H1 (cell line): ENCODE data around the gene C15orf39. TPM values are rescaled to one million over a fixed set of nuclear protein-coding genes. Genes with fewer than 3 reads are reported as not detected.

Source experiments
- CTCF ChIA-PET: fragments of 300-600 bp; sonication (Branson Sonifier 250); formaldehyde crosslinking; loops from one replicate; lab custom pipeline; 2021; ENCODE audit not compliant: partially characterized antibody; lab: Charles Lee
- POLR2A ChIA-PET: fragments of 300-600 bp; sonication (Branson Sonifier 250); formaldehyde crosslinking; loops from one replicate; lab custom pipeline; 2021; ENCODE audit warnings: inconsistent platforms; ENCODE audit not compliant: partially characterized antibody; lab: Charles Lee
- DNase-seq, 2 experiments: peaks; one replicate each; pipeline versions ENCODE4 v3.0.0 to v3.0.0-alpha.2; 2010 to 2022; ENCODE audit warnings: low spot score in 2 of 2, low read depth in 1 of 2, mixed read lengths in 1 of 2
- FAIRE-seq: peaks from 2 replicates; lab custom pipeline; 2011; peaks lifted over from hg19 to GRCh38; lab: Jason Lieb, UNC
- H2AFZ ChIP-seq: 2 replicates; pipeline ENCODE4 v1.8.1; 2012; ENCODE audit warnings: low read length, inconsistent platforms
- H2AK5ac ChIP-seq: 2 replicates; pipeline ENCODE4 v1.6.1; 2013; ENCODE audit warnings: low read depth, low read length
- H2BK120ac ChIP-seq: replicated peaks from 2 replicates; pipeline ENCODE3; 2013; ENCODE audit warnings: low read depth, low read length, inconsistent platforms
- H2BK12ac ChIP-seq: 2 replicates; pipeline ENCODE4 v1.6.1; 2013; ENCODE audit warnings: low read depth, low read length
- H2BK15ac ChIP-seq: 2 replicates; pipeline ENCODE4 v1.6.1; 2013; ENCODE audit warnings: low read length
- H2BK20ac ChIP-seq: 2 replicates; pipeline ENCODE4 v1.6.1; 2013; ENCODE audit warnings: low read length
- H2BK5ac ChIP-seq: 2 replicates; pipeline ENCODE4 v1.6.1; 2013; ENCODE audit warnings: low read depth, low read length
- H3K14ac ChIP-seq: 2 replicates; pipeline ENCODE4 v1.6.1; 2013; ENCODE audit warnings: inconsistent platforms; ENCODE audit not compliant: insufficient read length
- H3K18ac ChIP-seq: 2 replicates; pipeline ENCODE4 v1.6.1; 2013; ENCODE audit warnings: low read length; ENCODE audit errors: extremely low read depth
- H3K23ac ChIP-seq: 2 replicates; pipeline ENCODE4 v1.6.1; 2013; ENCODE audit warnings: inconsistent platforms; ENCODE audit not compliant: insufficient read length
- H3K23me2 ChIP-seq: 2 replicates; pipeline ENCODE4 v1.6.1; 2013; ENCODE audit warnings: low read depth, low read length
- H3K27ac ChIP-seq: 2 replicates; pipeline ENCODE4 v1.6.1; 2011; ENCODE audit warnings: low read depth, low read length, inconsistent platforms
- H3K27me3 ChIP-seq, 4 experiments: replicated peaks in 1 of 4; 1 replicate in 1 of 4; 2 replicates in 3 of 4; pipeline versions ENCODE4 v1.6.1 to v1.8.1; 2011 to 2013; ENCODE audit warnings: low read length in 3 of 4, mild to moderate bottlenecking in 3 of 4, inconsistent platforms in 2 of 4, mixed read lengths in 2 of 4, moderate library complexity in 1 of 4; ENCODE audit not compliant: control insufficient read depth in 3 of 4, insufficient read depth in 3 of 4; ENCODE audit errors: extremely low read depth in 1 of 4
- H3K36me3 ChIP-seq, 4 experiments: 2 replicates each; pipeline versions ENCODE4 v1.6.1 to v1.8.1; 2011 to 2013; ENCODE audit warnings: mild to moderate bottlenecking in 4 of 4, low read length in 3 of 4, moderate library complexity in 2 of 4, control low read depth in 1 of 4, inconsistent platforms in 1 of 4; ENCODE audit not compliant: insufficient read depth in 4 of 4, control insufficient read depth in 2 of 4
- H3K4ac ChIP-seq: replicated peaks from 2 replicates; pipeline ENCODE3; 2013; ENCODE audit warnings: low read length, low read depth, mixed read lengths, inconsistent platforms; ENCODE audit not compliant: insufficient read length
- H3K4me1 ChIP-seq, 4 experiments: replicated peaks in 1 of 4; 1 replicate in 1 of 4; 2 replicates in 3 of 4; pipeline versions ENCODE4 v1.6.1 to v1.8.1; 2011 to 2013; ENCODE audit warnings: low read length in 3 of 4, inconsistent platforms in 2 of 4, mixed read lengths in 1 of 4; ENCODE audit not compliant: insufficient read depth in 4 of 4, control insufficient read depth in 3 of 4
- H3K4me2 ChIP-seq, 2 experiments: 2 replicates each; pipeline versions ENCODE4 v1.6.1 to v1.8.1; 2011 to 2013; ENCODE audit warnings: low read depth in 2 of 2, low read length in 2 of 2, control low read depth in 1 of 2, inconsistent platforms in 1 of 2, mild to moderate bottlenecking in 1 of 2; ENCODE audit not compliant: insufficient read depth in 1 of 2
- H3K4me3 ChIP-seq, 4 experiments: fragments of 200-600, 300-600 bp in 1 of 4; sonication (generic), shearing (Covaris generic), sonication (Bioruptor Twin) in 1 of 4; 2 replicates each; pipeline versions ENCODE4 v1.5.1 to v1.8.1; 2011 to 2016; ENCODE audit warnings: low read length in 4 of 4, low read depth in 3 of 4, control low read depth in 2 of 4, inconsistent platforms in 2 of 4, mild to moderate bottlenecking in 2 of 4, mixed read lengths in 1 of 4, moderate library complexity in 1 of 4; ENCODE audit not compliant: insufficient read depth in 2 of 4; ENCODE audit errors: extremely low read depth in 1 of 4
- H3K56ac ChIP-seq: replicated peaks from 2 replicates; pipeline ENCODE3; 2013; ENCODE audit warnings: low read depth, mild to moderate bottlenecking, mixed read lengths, low read length, inconsistent platforms; ENCODE audit not compliant: insufficient read length
- H3K79me1 ChIP-seq: 2 replicates; pipeline ENCODE4 v1.6.1; 2013; ENCODE audit warnings: low read depth, low read length, control low read depth
- H3K79me2 ChIP-seq, 2 experiments: 2 replicates each; pipeline versions ENCODE4 v1.6.1 to v1.8.1; 2012 to 2013; ENCODE audit warnings: low read length in 2 of 2, mild to moderate bottlenecking in 2 of 2, inconsistent platforms in 1 of 2; ENCODE audit not compliant: insufficient read depth in 2 of 2, control insufficient read depth in 1 of 2
- H3K9ac ChIP-seq, 4 experiments: replicated peaks in 1 of 4; 1 replicate in 1 of 4; 2 replicates in 3 of 4; pipeline versions ENCODE4 v1.6.1 to v1.8.1; 2011 to 2013; ENCODE audit warnings: low read depth in 3 of 4, low read length in 3 of 4, control low read depth in 2 of 4, mild to moderate bottlenecking in 2 of 4, moderate library complexity in 2 of 4, inconsistent platforms in 1 of 4; ENCODE audit errors: extremely low read depth in 1 of 4
- H3K9me3 ChIP-seq, 2 experiments: 2 replicates each; pipeline versions ENCODE4 v1.6.1 to v1.8.1; 2012 to 2013; ENCODE audit warnings: mild to moderate bottlenecking in 2 of 2, moderate library complexity in 2 of 2, control low read depth in 1 of 2, inconsistent platforms in 1 of 2, low read depth in 1 of 2, low read length in 1 of 2, mixed read lengths in 1 of 2; ENCODE audit not compliant: insufficient read depth in 2 of 2
- H4K20me1 ChIP-seq, 2 experiments: replicated peaks in 1 of 2; 2 replicates each; pipeline versions ENCODE3 to v1.8.1; 2011 to 2013; ENCODE audit warnings: inconsistent platforms in 2 of 2, low read length in 2 of 2, mild to moderate bottlenecking in 1 of 2; ENCODE audit not compliant: insufficient read depth in 2 of 2, control insufficient read depth in 1 of 2
- H4K5ac ChIP-seq: 2 replicates; pipeline ENCODE4 v1.6.1; 2013; ENCODE audit warnings: low read length, low read depth, mixed read lengths, inconsistent platforms; ENCODE audit not compliant: insufficient read length
- H4K8ac ChIP-seq: 2 replicates; pipeline ENCODE4 v1.8.0; 2013; ENCODE audit warnings: mild to moderate bottlenecking, moderate library complexity, low read length, inconsistent platforms; ENCODE audit not compliant: insufficient read depth; ENCODE audit errors: extremely low read depth
- H4K91ac ChIP-seq: replicated peaks from 2 replicates; pipeline ENCODE3; 2013; ENCODE audit warnings: low read length, mixed read lengths, inconsistent platforms; ENCODE audit not compliant: insufficient read length
- ASH2L ChIP-seq: fragments of 200-600, 300-600 bp; sonication (generic); IDR thresholded peaks from one replicate; pipeline ENCODE4 v1.7.1; 2017; ENCODE audit warnings: low read length
- ATF2 ChIP-seq: IDR thresholded peaks from 2 replicates; pipeline ENCODE4 v1.6.1; 2012; ENCODE audit warnings: low read length, inconsistent platforms
- CBX5 ChIP-seq: fragments of 300-800, 300-1000 bp; sonication (generic); IDR thresholded peaks from 2 replicates; pipeline ENCODE4 v1.7.1; 2016; ENCODE audit warnings: antibody characterized with exemption, low read length, low read depth
- CREB1 ChIP-seq: IDR thresholded peaks from 2 replicates; pipeline ENCODE4 v1.6.1; 2012; ENCODE audit warnings: inconsistent platforms
- EGR1 ChIP-seq: IDR thresholded peaks from 2 replicates; pipeline ENCODE4 v1.6.1; 2011; ENCODE audit warnings: low read depth, low read length, borderline replicate concordance
- MAFK ChIP-seq: IDR thresholded peaks from 2 replicates; pipeline ENCODE4 v1.6.1; 2012; ENCODE audit warnings: low read depth, mild to moderate bottlenecking, improper control_type of control experiment, low read length
- MAX ChIP-seq: IDR thresholded peaks from 2 replicates; pipeline ENCODE4 v1.6.1; 2012; ENCODE audit warnings: inconsistent platforms
- POLR2AphosphoS5 ChIP-seq: IDR thresholded peaks from 2 replicates; pipeline ENCODE4 v1.6.1; 2011; ENCODE audit warnings: low read depth, low read length
- RFX5 ChIP-seq: IDR thresholded peaks from 2 replicates; pipeline ENCODE4 v1.6.1; 2011; ENCODE audit warnings: low read depth, low read length, improper control_type of control experiment, borderline replicate concordance
- RXRA ChIP-seq: IDR thresholded peaks from 2 replicates; pipeline ENCODE4 v1.6.1; 2011; ENCODE audit warnings: low read depth, mild to moderate bottlenecking, low read length, moderate library complexity; ENCODE audit not compliant: insufficient read depth
- SRF ChIP-seq: IDR thresholded peaks from 2 replicates; pipeline ENCODE4 v1.6.1; 2011; ENCODE audit warnings: mild to moderate bottlenecking, low read depth, low read length, moderate library complexity
- TCF12 ChIP-seq: IDR thresholded peaks from 2 replicates; pipeline ENCODE4 v1.6.1; 2011; ENCODE audit warnings: low read depth, mild to moderate bottlenecking, low read length
- WGBS, 2 experiments: shearing (Covaris generic) in 1 of 2; methylation state at CpG; one replicate each; pipeline versions ENCODE4 v1.1.6 to v1.1.7; 2013 to 2015; ENCODE audit warnings: low lambda C conversion rate in 2 of 2, mixed read lengths in 2 of 2, inconsistent platforms in 1 of 2, low coverage in 1 of 2, missing lambda C conversion rate in 1 of 2; ENCODE audit not compliant: insufficient replicate concordance in 2 of 2, insufficient coverage in 1 of 2, insufficient read length in 1 of 2; ENCODE audit errors: extremely low coverage in 1 of 2, missing lambda C conversion rate in 1 of 2; 5-methylcytosine and 5-hydroxymethylcytosine counted together
- polyA plus RNA-seq, 7 experiments: library from polyadenylated mRNA; depleted of rRNA in 3 of 7; stranded (reverse) in 5 of 7; unstranded in 2 of 7; fragments of >200 nt in 5 of 7; fragments of 200-250 nt in 2 of 7; gene quantifications; 1 replicate in 5 of 7; 2 replicates in 1 of 7; 4 replicates in 1 of 7; pipeline versions ENCODE4 v1.2.1 to v1.2.3, GENCODE V29; 2011 to 2013; ENCODE audit warnings: missing spikeins in 2 of 7, mixed read lengths in 2 of 7
- total RNA-seq: library from RNA; stranded (reverse); fragmentation: NEBNext Ultra II Directional; extraction: Animal tissue kit (Norgen Biotek cat#: 25700); gene quantifications from 2 replicates; pipeline ENCODE4 v1.2.1, GENCODE V29; 2021

Gene C15orf39
- total and polyA plus RNA-seq, 2 of the 8 experiments (the other 6 are each of a cell fraction or from before 2014, with no cell fraction given): 13.8 to 38.5 TPM

- no peaks in the 10 kb centered on the region for H3K36me3 ChIP-seq
- 30% methylated on average over 2 of the region's 14 CpGs; no CpG with 5 or more reads in 1 of the 2 experiments for WGBS, 2 experiments
- no peak for FAIRE-seq
- TF ChIP-seq EGR1 (no peak), ASH2L (no peak), ATF2 (no peak), POLR2AphosphoS5 (no peak), MAX (peak; percentile 79), RXRA (no peak), CBX5 (no peak), TCF12 (0 out of 2 replicates have a peak, but pooled peaks have one; percentile 32), SRF (no peak), CREB1 (no peak), MAFK (no peak), RFX5 (no peak)
These were observed 5.9 kb upstream of the C15orf39 start for GRCh38 chr15:75195766-75196241.

More at GRCh38 chr15:75195766-75196241, 5.9 kb upstream of the C15orf39 start:
- Histone ChIP-seq H3K4me3 (peak overlapping the region in 3 of 4 experiments; percentile 20 to 53 (median 24); a peak in 4 of 8 replicates), H3K9ac (no peak overlapping the region), H3K23ac (no peak overlapping the region), H2AFZ (no peak overlapping the region; the same call in 1 of the 2 replicates), H3K23me2 (peaks cover 7% of the 10 kb centered on the region; the same call in 1 of the 2 replicates), H3K4me1 (peaks cover 3 to 37% (median 21%) of the 10 kb centered on the region in 4 experiments), H2BK20ac (no peak overlapping the region), H3K9me3 (peaks cover 9 to 10% of the 10 kb centered on the region in 2 experiments; a peak in 3 of 4 replicates), H4K20me1 (no peaks in the 10 kb centered on the region), H3K79me1 (no peaks in the 10 kb centered on the region), H3K79me2 (no peaks in the 10 kb centered on the region), H2BK15ac (no peak overlapping the region), H3K27me3 (no peaks in the 10 kb centered on the region), H3K4ac (no peak overlapping the region), H4K8ac (no peak overlapping the region), H2BK5ac (peak overlapping the region; percentile 52; the same call in 1 of the 2 replicates), H2AK5ac (no peak overlapping the region), H3K18ac (peak overlapping the region; percentile 54; the same call in 1 of the 2 replicates), H3K4me2 (peak overlapping the region; percentile 43 to 72), H4K91ac (no peak overlapping the region), H3K56ac (no peak overlapping the region), H4K5ac (no peak overlapping the region), H3K14ac (no peak overlapping the region), H2BK120ac (no peak overlapping the region), H3K27ac (no peak overlapping the region; the same call in 1 of the 2 replicates), H2BK12ac (peak overlapping the region; percentile 12; the same call in 1 of the 2 replicates)
- ChIA-PET POLR2A (interaction anchor here (0.7 to 2.4 kb wide), 5 partner anchors 10 to 150 kb away, joined by 3 to 13 read pairs (median 5); no protein-coding TSS in a partner anchor), CTCF (interaction anchor here (1.0 to 8.3 kb wide), 5 partner anchors 9 to 167 kb away, joined by 3 to 90 read pairs (median 12); no protein-coding TSS in a partner anchor)
- no peak for DNase-seq
